A673 (cell line): ENCODE data around the gene INSRR. TPM values are rescaled to one million over a fixed set of nuclear protein-coding genes. Genes with fewer than 3 reads are reported as not detected.

Experiments
- BruUV-seq: library from RNA; stranded (reverse); fragments of 400-500 nt; replicated peaks from 2 replicates; lab custom pipeline; 2021; lab: Mats Ljungman, UMichigan
- CTCF ChIA-PET: fragments of 300-600 bp; sonication (Branson Sonifier 250); formaldehyde crosslinking; loops from one replicate; lab custom pipeline; 2022; ENCODE audit warnings: antibody characterized with exemption; lab: Charles Lee
- POLR2A ChIA-PET: fragments of 300-600 bp; sonication (Branson Sonifier 250); formaldehyde crosslinking; loops from one replicate; lab custom pipeline; 2022; ENCODE audit warnings: antibody characterized with exemption; ENCODE audit not compliant: low non-redundant PET; lab: Charles Lee
- DNase-seq: peaks from one replicate; pipeline ENCODE4 v3.0.0-alpha.2; 2015; ENCODE audit warnings: low spot score
- H3K27ac ChIP-seq: fragments of 200-600 bp; sonication (generic); 2 replicates; pipeline ENCODE4 v1.5.1; 2016; ENCODE audit warnings: mixed run types, low read depth, mild to moderate bottlenecking, mixed read lengths, antibody characterized with exemption, low read length; ENCODE audit not compliant: poor library complexity, severe bottlenecking
- H3K27me3 ChIP-seq: fragments of 200-600 bp; sonication (generic); replicated peaks from 2 replicates; pipeline ENCODE4 v1.6.1; 2017; ENCODE audit warnings: mixed run types, low read depth, mild to moderate bottlenecking, mixed read lengths, antibody characterized with exemption, low read length; ENCODE audit not compliant: insufficient read depth, poor library complexity
- H3K36me3 ChIP-seq: fragments of 200-600 bp; sonication (generic); 2 replicates; pipeline ENCODE4 v1.6.1; 2016; ENCODE audit warnings: mixed run types, mild to moderate bottlenecking, mixed read lengths, antibody characterized with exemption, low read length; ENCODE audit not compliant: insufficient read depth, poor library complexity, severe bottlenecking
- H3K4me1 ChIP-seq: fragments of 200-600 bp; sonication (generic); 2 replicates; pipeline ENCODE4 v1.6.1; 2017; ENCODE audit warnings: mixed run types, mild to moderate bottlenecking, mixed read lengths, antibody characterized with exemption, low read length; ENCODE audit not compliant: insufficient read depth, poor library complexity, severe bottlenecking
- H3K4me3 ChIP-seq: fragments of 200-600 bp; sonication (generic); 2 replicates; pipeline ENCODE4 v1.5.1; 2016; ENCODE audit warnings: low read depth, mixed run types, mild to moderate bottlenecking, mixed read lengths, low read length; ENCODE audit not compliant: poor library complexity, severe bottlenecking
- H3K9me3 ChIP-seq: fragments of 200-600 bp; sonication (generic); 2 replicates; pipeline ENCODE4 v1.6.1; 2016; ENCODE audit warnings: mixed run types, low read depth, mild to moderate bottlenecking, mixed read lengths, antibody characterized with exemption, low read length; ENCODE audit not compliant: poor library complexity, severe bottlenecking
- CTCF ChIP-seq: fragments of 300-800, 200-600 bp; sonication (generic); conservative IDR thresholded peaks from 2 replicates; pipeline ENCODE4 v1.5.1; 2017; ENCODE audit warnings: low read depth, mild to moderate bottlenecking, antibody characterized with exemption, low read length, moderate library complexity, mixed read lengths
- EZH2 ChIP-seq: fragments of 200-600 bp; sonication (generic); IDR thresholded peaks from 2 replicates; pipeline ENCODE4 v1.6.1; 2017; ENCODE audit warnings: borderline replicate concordance, low read depth, mild to moderate bottlenecking, mixed read lengths, antibody characterized with exemption, low read length; ENCODE audit not compliant: poor library complexity, severe bottlenecking
- intact Hi-C: fragments of 100-400 bp; cut with micrococcal nuclease; formaldehyde crosslinking; loops from one replicate; pipeline ENCODE4 v1.10.0; 2022; ENCODE audit not compliant: unreplicated experiment
- total RNA-seq: library from RNA; stranded (reverse); gene quantifications from 2 replicates; pipeline ENCODE4 v1.2.3, GENCODE V29; 2021

The INSRR gene
- total RNA-seq, 1 experiment from 2014 or later: 0.15 TPM

GRCh38 chr1:156886583-156887281 lies 27.8 kb upstream of the INSRR start:
- CTCF ChIA-PET: interaction anchor here (0.6 to 5.1 kb wide), 4 partner anchors 39 to 197 kb away, joined by 3 to 33 read pairs (median 4); no protein-coding TSS in a partner anchor
- H3K9me3 ChIP-seq: no peaks in the 10 kb centered on the region
- intact Hi-C loops: loop anchor here (2.0 kb wide), 1 partner anchor 20 kb away; no protein-coding TSS in a partner anchor
- H3K36me3 ChIP-seq: no peaks in the 10 kb centered on the region
- BruUV-seq: no TSS peak
- H3K4me1 ChIP-seq: no peaks in the 10 kb centered on the region
- no peak for TF ChIP-seq CTCF
- TF ChIP-seq EZH2: no peak
- H3K4me3 ChIP-seq: no peak overlapping the region
- POLR2A ChIA-PET: no interaction called here
- H3K27ac ChIP-seq: no peak overlapping the region
- no peak for DNase-seq
- H3K27me3 ChIP-seq: no peaks in the 10 kb centered on the region

DNA sequence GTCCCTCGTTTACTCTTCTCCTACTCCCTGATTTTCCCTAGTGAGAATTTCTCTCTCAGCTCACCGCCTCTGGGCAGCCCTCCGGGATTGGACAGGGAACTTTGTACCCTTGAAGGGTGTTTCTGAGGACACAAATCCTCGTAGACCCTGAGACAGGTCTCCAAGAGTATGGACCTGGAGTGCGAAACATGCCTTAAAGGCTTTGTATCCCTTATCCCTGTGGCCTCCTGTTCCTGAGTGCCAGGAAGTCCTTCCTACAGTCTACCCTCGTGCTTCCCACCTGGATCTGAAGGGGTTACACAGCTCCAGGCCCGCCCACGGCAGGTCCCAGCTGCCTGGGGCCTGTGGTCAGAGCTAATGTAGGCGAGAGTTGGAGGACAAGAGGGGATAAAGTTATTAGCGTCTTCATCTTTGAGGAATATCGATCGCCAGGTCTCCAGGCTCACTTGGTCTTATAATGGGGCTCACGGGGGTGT lies 27.0 kb upstream of the INSRR start:
- Histone ChIP-seq H3K27me3 (no peaks in the 10 kb centered on the region), H3K4me1 (no peaks in the 10 kb centered on the region), H3K27ac (no peak overlapping the region), H3K36me3 (no peaks in the 10 kb centered on the region), H3K4me3 (no peak overlapping the region), H3K9me3 (no peaks in the 10 kb centered on the region)
- ChIA-PET CTCF (interaction anchor here (5.1 kb wide), 1 partner anchor 196 kb away, joined by 33 read pairs; no protein-coding TSS in a partner anchor), POLR2A (no interaction called here)
- DNase-seq: no peak
- intact Hi-C loops: loop anchor here (2.0 kb wide), 1 partner anchor 19 kb away; no protein-coding TSS in a partner anchor
- TF ChIP-seq CTCF: no peak
- TF ChIP-seq EZH2: no peak
- no TSS peak for BruUV-seq

DNA sequence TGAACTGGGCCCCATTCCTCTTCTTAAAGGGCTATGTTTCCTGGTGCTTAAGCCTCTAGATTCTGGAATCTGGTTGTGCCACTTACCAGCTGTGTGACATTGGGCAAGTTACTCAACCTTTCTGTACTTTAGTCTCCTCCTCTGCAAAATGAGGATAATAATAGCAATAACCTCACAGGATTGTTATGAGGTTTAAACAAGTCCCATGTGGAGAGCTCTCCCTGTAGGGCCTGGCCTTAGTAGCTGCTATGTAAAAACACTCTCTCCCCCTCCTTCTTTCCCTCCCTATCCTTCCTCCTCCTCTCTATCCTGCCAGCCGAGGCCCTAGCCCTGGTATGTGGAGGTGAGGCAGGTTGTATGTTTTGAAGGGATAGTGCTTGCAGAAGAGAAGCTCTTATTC lies 26.4 kb upstream of the INSRR start:
- TF ChIP-seq CTCF: no peak
- TF ChIP-seq EZH2: no peak
- Histone ChIP-seq H3K4me1 (no peaks in the 10 kb centered on the region), H3K27me3 (no peaks in the 10 kb centered on the region), H3K36me3 (no peaks in the 10 kb centered on the region), H3K9me3 (no peaks in the 10 kb centered on the region), H3K27ac (no peak overlapping the region), H3K4me3 (no peak overlapping the region)
- POLR2A ChIA-PET: no interaction called here
- CTCF ChIA-PET: no interaction called here
- DNase-seq: no peak
- intact Hi-C loops: no loop called here
- no TSS peak for BruUV-seq
